HEK293 (cell line): Measurements from ENCODE around the gene ETNK1.

Experiments used
- CTCF ChIA-PET: fragments of 350-600 bp; formaldehyde crosslinking; extraction: SDS; loops from one replicate; lab custom pipeline; 2021; ENCODE audit warnings: antibody characterized with exemption; lab: Yijun Ruan, JAX
- POLR2A ChIA-PET: fragments of 300-600 bp; formaldehyde crosslinking; extraction: SDS; loops from one replicate; lab custom pipeline; 2020; ENCODE audit warnings: antibody characterized with exemption, inconsistent platforms; lab: Yijun Ruan, JAX
- H3K27ac ChIP-seq: fragments of 200-500 bp; sonication (Bioruptor generic); 2 replicates; pipeline ENCODE4 v1.5.1; 2014; ENCODE audit warnings: low read depth, low read length, control low read depth, inconsistent platforms; ENCODE audit errors: extremely low read depth
- H3K36me3 ChIP-seq, 2 experiments: fragments of 200-500 bp in 1 of 2; sonication (Bioruptor generic) in 1 of 2; 1 replicate in 1 of 2; 2 replicates in 1 of 2; pipeline ENCODE4 v1.5.1; 2014 to 2017; ENCODE audit warnings: inconsistent platforms in 2 of 2, low read length in 2 of 2; ENCODE audit not compliant: control insufficient read depth in 2 of 2, insufficient read depth in 1 of 2
- H3K4me1 ChIP-seq: fragments of 200-500 bp; sonication (Bioruptor generic); 2 replicates; pipeline ENCODE4 v1.5.1; 2014; ENCODE audit warnings: mild to moderate bottlenecking, low read length, inconsistent platforms; ENCODE audit not compliant: control insufficient read depth, insufficient read depth
- H3K4me3 ChIP-seq: 2 replicates; pipeline ENCODE4 v1.5.1; 2011; ENCODE audit warnings: low read depth, mild to moderate bottlenecking, control low read depth, low read length, moderate library complexity
- H3K9me3 ChIP-seq: fragments of 200-500 bp; sonication (Bioruptor generic); 2 replicates; pipeline ENCODE4 v1.5.1; 2014; ENCODE audit warnings: low read depth, low read length, inconsistent platforms; ENCODE audit not compliant: control insufficient read depth, insufficient read depth
- HOXA7 ChIP-seq: sonication (generic); formaldehyde crosslinking; IDR thresholded peaks from 2 replicates; pipeline ENCODE4 v1.8.1; 2022; ENCODE audit warnings: missing genetic modification reagents, borderline replicate concordance
- TCF7L2 ChIP-seq: IDR thresholded peaks from 2 replicates; pipeline ENCODE4 v1.6.1; 2011; ENCODE audit warnings: low read depth, mild to moderate bottlenecking, inconsistent platforms, low read length, moderate library complexity, borderline replicate concordance
- ZBTB20 ChIP-seq: fragments of 450-650 bp; formaldehyde crosslinking; IDR thresholded peaks from 2 replicates; pipeline ENCODE4 v1.5.1; 2016; ENCODE audit warnings: missing biosample characterization, missing genetic modification characterization
- ZBTB44 ChIP-seq: fragments of 450-650 bp; IDR thresholded peaks from 2 replicates; pipeline ENCODE4 v1.5.1; 2018; ENCODE audit warnings: missing biosample characterization, mild to moderate bottlenecking, missing genetic modification characterization
- ZNF311 ChIP-seq: fragments of 450-650 bp; formaldehyde crosslinking; IDR thresholded peaks from 2 replicates; pipeline ENCODE4 v1.5.1; 2017; ENCODE audit warnings: missing biosample characterization, missing genetic modification characterization, borderline replicate concordance
- ZNF571 ChIP-seq: fragments of 450-650 bp; formaldehyde crosslinking; IDR thresholded peaks from 2 replicates; pipeline ENCODE4 v1.5.0; 2017; ENCODE audit warnings: missing biosample characterization, missing genetic modification characterization
- ZNF645 ChIP-seq: fragments of 450-650 bp; formaldehyde crosslinking; IDR thresholded peaks from 2 replicates; pipeline ENCODE4; 2016; ENCODE audit warnings: missing biosample characterization, missing genetic modification characterization
- ZNF776 ChIP-seq: fragments of 450-650 bp; formaldehyde crosslinking; IDR thresholded peaks from 2 replicates; pipeline ENCODE4 v1.5.0; 2017; ENCODE audit warnings: missing biosample characterization, missing genetic modification characterization, borderline replicate concordance
- ZNF843 ChIP-seq: fragments of 450-650 bp; formaldehyde crosslinking; IDR thresholded peaks from 2 replicates; pipeline ENCODE4 v1.5.1; 2016; ENCODE audit warnings: missing biosample characterization, missing genetic modification characterization

Gene ETNK1

DNA sequence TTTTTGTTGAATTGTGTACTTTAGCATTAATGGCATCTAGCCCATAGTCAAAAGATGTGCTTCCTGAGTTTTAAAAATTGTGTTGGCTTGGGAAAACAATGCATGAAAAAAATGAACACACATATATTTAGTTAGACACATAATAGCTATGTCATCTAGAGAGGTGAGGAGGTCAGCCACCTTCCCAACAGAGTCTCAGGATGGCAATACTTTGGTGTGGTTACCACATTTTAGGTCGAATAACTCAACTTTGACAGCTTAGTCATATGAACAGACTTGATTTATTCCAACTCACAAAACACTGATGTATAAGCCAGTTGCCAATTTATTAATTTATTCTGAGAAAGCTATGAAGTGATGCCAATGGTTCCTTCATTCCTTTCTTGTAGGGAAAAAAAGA is 114.0 kb downstream of the ETNK1 start:
- no peak overlapping the region for H3K27ac ChIP-seq
- TF ChIP-seq ZNF311 (tag by site-specific recombination) (no peak), ZBTB20 (tag by site-specific recombination) (no peak), HOXA7 (CRISPR knock-in tag) (no peak), ZNF776 (tag by site-specific recombination) (no peak), ZNF571 (tag by site-specific recombination) (no peak), ZNF843 (tag by site-specific recombination) (no peak), ZBTB44 (tag by site-specific recombination) (no peak), TCF7L2 (no peak), ZNF645 (tag by site-specific recombination) (no peak)
- ChIA-PET POLR2A (no interaction called here), CTCF (no interaction called here)
- H3K36me3 ChIP-seq, result no peaks in the 10 kb centered on the region
- H3K4me3 ChIP-seq, result no peak overlapping the region
- no peaks in the 10 kb centered on the region for H3K9me3 ChIP-seq
- H3K4me1 ChIP-seq, result no peaks in the 10 kb centered on the region
